ENCODE results near the gene SPAG8. TPM values are rescaled to one million over a fixed set of nuclear protein-coding genes. Genes with fewer than 3 reads are reported as not detected.

The SPAG8 gene
- total RNA-seq, 1 experiment from 2014 or later, result 0.50 TPM

GRCh38 chr9:35771534-35771933 is 40.5 kb downstream of the SPAG8 start:
- Histone ChIP-seq H2BK20ac (ENCODE audit: low read depth, low read length, poor library complexity, severe bottlenecking) (no peak overlapping the region), H3K56ac (ENCODE audit: insufficient read length, low read depth, low read length) (no peak overlapping the region), H2AFZ (ENCODE audit: low read length) (no peak overlapping the region), H3K27ac (ENCODE audit: insufficient read length, low read depth, low read length) (no peak overlapping the region), H2BK12ac (ENCODE audit: insufficient read length, low read depth, low read length) (no peak overlapping the region), H3K79me2 (ENCODE audit: insufficient read depth, low read length) (no peaks in the 10 kb centered on the region), H3K27me3 (ENCODE audit: insufficient read depth, low read length) (no peaks in the 10 kb centered on the region), H3T11ph (ENCODE audit: low read length) (no peak overlapping the region), H3K4me1 (ENCODE audit: insufficient read depth, low read length) (peaks cover 4% of the 10 kb centered on the region; the same call in 1 of the 2 replicates), H3K18ac (ENCODE audit: insufficient read length, low read depth, low read length) (no peak overlapping the region), H3K4me2 (ENCODE audit: insufficient read depth, insufficient read length, low read length) (no peak overlapping the region), H4K20me1 (ENCODE audit: control insufficient read depth, insufficient read depth, insufficient read length) (no peaks in the 10 kb centered on the region), H3K14ac (ENCODE audit: insufficient read depth, low read length) (no peak overlapping the region), H3K23ac (ENCODE audit: insufficient read length, low read depth, low read length) (no peak overlapping the region), H4K5ac (ENCODE audit: insufficient read length, low read depth, low read length) (no peak overlapping the region), H2BK15ac (ENCODE audit: low read depth, low read length) (no peak overlapping the region), H4K8ac (replicated peaks; ENCODE audit: insufficient read length, low read depth, low read length) (no peak overlapping the region), H2AK5ac (ENCODE audit: insufficient read length, low read length) (no peak overlapping the region), H4K91ac (ENCODE audit: insufficient read length, low read depth, low read length) (no peak overlapping the region), H3K9ac (ENCODE audit: extremely low read depth, insufficient read length, low read length) (no peak overlapping the region), H3K9me3 (ENCODE audit: control insufficient read depth, low read depth, low read length) (no peaks in the 10 kb centered on the region), H3K79me1 (ENCODE audit: insufficient read depth, low read depth, low read length, poor library complexity, severe bottlenecking) (no peaks in the 10 kb centered on the region), H2BK120ac (ENCODE audit: low read depth, low read length, poor library complexity, severe bottlenecking) (no peak overlapping the region), H2BK5ac (ENCODE audit: insufficient read length, low read length) (no peak overlapping the region), H3K4ac (ENCODE audit: low read depth, low read length) (no peak overlapping the region), H3K23me2 (ENCODE audit: insufficient read length, low read depth, low read length, poor library complexity, severe bottlenecking) (no peaks in the 10 kb centered on the region)
- WGBS (ENCODE audit: extremely low coverage, insufficient read length, low lambda C conversion rate), result no CpG with 5 or more reads among the region's 1 CpG
- peaks cover 15 to 19% of the 10 kb centered on the region in 2 experiments for H3K4me1 Mint-ChIP-seq
- TF ChIP-seq CTCF (conservative IDR thresholded peaks at IDR 0.05), result no peak
- no peaks in the 10 kb centered on the region for H3K36me3 Mint-ChIP-seq (ENCODE audit: insufficient read depth in 1 of 3, low read depth in 3 of 3)
- no peaks in the 10 kb centered on the region for H3K9me3 Mint-ChIP-seq
- H3K27me3 Mint-ChIP-seq (ENCODE audit: low read depth), result no peaks in the 10 kb centered on the region
- no peak overlapping the region for H3K27ac Mint-ChIP-seq
- H3K4me3 Mint-ChIP-seq, result no peak overlapping the region
- DNase-seq, result no peak

All from H9 (cell line).